HG02870 (cell line): ENCODE measurements around the gene SLC9A1.

Experiments
- ATAC-seq: cut with Tn5 transposase; IDR thresholded peaks from one replicate; pipeline ENCODE4 v1.9.1; 2021; ENCODE audit warnings: mild to moderate bottlenecking, moderate library complexity; ENCODE audit not compliant: unreplicated experiment

Gene SLC9A1

DNA sequence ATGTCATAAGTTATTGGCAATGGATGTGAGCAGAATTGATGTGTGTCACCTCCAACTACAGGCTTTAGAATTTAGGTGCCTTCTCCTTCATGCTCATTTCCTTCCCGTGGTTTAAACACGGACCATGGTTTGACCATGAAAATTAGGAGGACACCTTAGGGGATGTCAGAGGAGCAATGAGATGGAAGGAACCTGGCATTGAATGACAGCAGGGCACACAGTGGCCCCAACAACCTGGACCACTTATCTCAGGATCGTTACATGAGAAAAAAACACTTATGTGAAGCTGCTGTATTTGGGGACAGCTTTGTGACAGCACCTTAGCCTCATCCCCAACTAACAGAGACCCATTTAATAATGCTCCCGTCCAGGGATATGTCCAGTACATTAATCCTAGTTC lies 70.8 kb downstream of the SLC9A1 start:
- no peak for ATAC-seq

DNA sequence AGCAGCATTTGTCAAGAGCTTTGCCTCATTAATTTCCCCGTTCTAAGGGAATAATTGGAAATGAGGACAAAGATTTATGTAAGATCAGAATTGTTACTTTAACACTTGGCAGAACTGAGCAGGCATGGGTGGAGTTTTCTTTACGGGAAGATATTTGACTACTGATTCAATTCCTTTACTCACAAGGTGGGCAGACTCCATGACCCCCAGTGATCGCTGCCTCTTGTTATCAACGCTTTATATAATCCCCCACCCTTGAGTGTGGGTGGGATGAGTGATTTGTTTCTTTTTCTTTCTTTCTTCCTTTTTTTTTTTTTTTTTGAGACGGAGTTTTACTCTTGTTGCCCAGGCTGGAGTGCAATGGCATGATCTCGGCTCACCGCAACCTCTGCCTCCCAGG lies 77.0 kb downstream of the SLC9A1 start:
- no peak for ATAC-seq

DNA sequence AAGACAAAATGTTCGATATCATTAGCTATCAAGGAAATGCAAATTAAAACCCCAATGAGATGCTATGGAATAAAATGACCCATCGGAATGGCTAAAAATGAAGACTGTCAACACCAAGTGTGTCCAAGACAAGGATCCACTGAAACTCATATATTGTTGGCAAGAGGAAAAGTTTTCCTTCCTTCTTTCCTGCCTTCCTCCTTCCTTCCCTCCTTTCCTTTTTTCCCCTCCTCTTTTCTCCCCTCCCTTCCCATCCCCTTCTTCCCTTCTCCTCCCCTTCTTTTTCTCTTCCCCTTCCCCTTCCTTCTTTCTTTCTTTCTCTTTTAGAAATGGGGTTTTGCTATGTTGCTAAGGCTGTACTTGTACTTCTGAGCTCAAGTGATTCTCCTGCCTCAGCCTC lies 78.1 kb downstream of the SLC9A1 start:
- ATAC-seq: no peak

DNA sequence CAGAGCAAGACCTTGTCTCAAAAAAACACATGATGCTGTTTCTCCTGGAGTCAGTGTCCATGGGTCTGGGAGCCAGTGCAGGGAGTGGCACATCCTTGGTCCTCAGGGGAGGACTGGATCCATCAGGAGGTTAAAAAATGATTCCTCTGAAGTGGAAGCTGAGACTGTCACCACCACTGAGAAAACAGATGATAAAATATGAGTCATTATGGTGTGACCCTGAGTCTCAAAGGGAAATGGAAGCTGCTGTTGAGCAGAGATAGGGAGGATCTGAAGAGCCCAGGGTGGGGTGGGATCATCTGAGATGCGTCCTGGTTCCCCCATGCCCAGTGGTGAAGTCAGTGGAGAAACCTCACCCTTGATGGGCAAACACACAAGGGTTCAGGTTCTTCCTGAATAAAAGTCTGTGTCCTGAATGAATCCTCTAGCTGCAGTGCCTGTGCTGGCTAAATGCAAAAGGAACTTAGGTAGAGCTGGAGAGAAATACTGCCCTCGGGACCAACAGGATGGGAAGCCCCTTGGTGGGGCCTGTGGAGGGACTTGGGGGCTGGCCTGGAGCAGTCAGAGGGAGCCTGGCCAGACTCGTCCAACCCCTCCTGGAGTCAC lies 80.6 kb downstream of the SLC9A1 start:
- ATAC-seq: no peak

DNA sequence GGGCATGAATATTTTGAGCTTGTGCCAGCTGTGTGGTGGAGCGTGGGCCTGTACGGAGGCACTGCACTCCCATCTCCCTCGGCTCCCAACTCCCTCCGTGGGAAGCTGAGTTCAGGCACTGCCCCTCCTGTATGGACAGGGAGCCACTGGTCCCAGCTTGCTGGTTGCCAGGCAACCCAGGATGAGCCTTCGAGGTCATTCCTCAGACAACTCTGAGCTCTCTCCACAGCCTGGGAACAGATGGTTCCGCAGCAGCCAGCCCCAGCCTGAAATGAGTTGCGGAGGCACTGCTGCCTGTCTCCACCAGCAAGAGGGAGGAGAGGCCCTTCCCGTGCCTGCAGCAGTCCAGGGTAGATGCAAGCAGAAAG lies 83.9 kb downstream of the SLC9A1 start:
- ATAC-seq: no peak

DNA sequence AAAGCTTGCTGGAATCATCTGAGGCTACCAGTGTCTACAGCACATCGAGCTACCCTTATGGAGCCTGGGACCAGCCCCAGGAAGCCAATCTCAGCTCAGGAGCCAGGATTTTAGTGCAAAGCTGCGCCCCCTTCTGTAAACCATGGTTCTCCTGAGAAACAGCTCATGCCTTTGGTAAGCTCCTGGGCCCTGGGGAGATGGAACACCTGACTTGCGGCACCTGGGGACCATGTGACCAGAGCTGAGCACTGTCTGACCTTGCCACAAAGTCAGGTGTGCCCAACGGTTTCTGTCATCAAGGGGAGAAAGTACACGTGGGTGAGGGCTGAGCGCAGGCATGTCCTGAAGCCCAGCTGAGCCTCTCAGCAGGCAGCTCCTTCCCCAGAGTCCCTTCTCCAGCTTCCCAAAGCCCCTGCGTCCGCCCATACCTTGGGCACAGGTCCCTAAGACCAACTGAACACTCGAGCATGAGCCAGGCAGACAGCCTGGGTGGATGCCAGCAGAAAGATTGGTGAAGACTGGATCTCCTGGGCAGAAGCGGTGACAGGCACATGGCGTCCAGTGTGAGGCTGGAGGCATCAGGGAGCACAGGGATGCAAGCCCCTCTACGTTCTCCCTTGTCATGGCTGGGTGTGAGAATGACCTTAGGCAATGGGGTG lies 84.4 kb downstream of the SLC9A1 start:
- ATAC-seq: no peak

DNA sequence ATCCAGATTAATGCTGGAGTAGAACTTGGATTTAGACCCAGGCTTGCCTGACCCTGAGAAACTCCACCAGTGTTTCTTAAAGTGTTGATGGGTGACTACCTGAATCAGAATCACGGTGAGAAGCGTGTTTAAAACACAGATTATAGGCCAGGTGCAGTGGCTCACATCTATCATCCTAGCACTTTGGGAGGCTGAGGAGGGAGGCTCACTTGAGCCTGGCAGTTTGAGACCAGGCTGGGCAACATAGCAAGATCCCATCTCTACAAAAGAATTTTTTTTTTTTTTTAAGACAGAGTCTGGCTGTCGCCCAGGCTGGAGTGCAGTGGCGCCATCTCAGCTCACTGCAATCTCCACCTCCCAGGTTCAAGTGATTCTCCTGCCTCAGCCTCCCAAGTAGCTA lies 86.0 kb downstream of the SLC9A1 start:
- no peak for ATAC-seq

DNA sequence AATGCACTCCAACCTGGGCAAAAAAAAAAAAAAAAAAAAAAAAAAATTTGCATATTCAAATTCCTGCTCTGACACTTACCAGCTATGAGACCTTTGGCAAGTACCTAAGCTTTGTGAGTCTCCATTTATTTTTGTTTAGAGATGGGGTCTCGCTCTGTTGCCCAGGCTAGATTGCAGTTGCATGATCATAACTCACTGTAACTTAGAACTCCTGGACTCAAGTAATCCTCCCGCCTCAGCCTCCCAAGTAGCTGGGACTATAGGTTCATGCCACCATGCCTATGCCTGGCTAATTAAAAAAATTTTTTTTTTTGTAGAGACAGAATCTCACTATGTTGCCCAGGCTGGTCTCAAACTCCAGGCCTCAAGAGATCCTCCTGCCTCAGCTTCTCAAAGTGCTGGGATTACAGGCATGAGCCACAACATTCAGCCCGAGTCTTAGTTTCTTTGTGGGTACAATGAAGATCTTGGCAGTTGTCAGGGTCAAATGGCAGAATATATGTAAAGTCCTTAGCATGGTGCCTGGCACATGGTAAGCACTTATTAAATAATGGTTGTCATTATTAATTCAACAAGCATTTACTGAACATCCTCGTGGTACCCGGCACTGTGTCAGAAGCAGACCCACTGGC lies 88.8 kb downstream of the SLC9A1 start:
- no peak for ATAC-seq

DNA sequence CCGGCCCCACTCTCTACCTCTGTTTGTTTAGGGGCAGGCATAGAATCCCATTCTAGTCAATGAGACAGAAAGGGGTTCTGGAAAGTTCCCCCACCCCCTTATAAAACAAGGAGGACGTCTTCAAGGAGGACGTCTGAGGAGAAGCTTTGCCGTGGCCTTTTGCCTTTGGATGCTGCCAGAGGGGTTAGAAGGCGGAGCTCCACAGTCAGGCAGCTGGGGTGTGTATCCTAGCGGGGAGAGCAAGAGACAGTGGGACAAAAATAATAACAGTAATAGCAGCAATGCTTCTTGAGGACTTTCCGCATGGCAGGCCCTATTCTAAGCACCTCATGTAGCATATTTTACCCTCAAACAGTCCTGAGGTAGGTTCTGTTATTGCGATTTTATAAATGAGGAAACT lies 94.0 kb downstream of the SLC9A1 start:
- no peak for ATAC-seq

DNA sequence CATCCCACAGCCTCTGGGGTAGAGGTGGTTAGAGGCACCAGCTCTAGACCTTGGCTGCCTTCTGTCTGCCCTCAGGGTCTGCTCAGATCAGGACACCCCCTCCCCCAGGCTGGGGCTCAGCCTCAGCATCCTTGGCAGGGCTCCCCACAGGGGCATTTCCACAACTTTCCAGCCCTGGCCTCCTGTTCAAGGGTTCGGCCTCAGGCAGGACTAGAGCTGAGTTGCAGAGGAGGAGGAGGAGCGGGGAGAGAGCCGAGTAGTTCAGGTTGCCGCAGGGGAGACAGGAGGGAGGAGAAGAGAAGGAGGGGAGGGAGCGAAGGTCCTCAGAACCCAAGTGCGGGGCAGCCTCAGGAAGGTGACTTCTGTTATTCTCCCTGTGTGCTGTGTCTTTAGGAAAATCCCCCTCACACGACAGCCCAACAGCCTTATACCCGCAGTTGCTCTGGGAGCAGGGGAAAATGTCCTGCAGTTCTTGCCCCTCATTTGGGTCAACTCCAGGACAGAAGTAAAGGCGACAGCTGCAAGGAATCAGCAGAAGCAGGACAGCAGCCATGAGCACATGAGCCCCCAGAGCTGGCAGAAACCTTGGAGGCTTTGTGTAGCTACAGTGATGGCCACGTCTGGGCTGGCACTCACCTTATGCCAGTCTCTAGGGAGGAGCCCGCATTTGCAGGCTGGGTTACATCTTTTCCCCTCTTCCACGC lies 95.8 kb downstream of the SLC9A1 start:
- no peak for ATAC-seq

DNA sequence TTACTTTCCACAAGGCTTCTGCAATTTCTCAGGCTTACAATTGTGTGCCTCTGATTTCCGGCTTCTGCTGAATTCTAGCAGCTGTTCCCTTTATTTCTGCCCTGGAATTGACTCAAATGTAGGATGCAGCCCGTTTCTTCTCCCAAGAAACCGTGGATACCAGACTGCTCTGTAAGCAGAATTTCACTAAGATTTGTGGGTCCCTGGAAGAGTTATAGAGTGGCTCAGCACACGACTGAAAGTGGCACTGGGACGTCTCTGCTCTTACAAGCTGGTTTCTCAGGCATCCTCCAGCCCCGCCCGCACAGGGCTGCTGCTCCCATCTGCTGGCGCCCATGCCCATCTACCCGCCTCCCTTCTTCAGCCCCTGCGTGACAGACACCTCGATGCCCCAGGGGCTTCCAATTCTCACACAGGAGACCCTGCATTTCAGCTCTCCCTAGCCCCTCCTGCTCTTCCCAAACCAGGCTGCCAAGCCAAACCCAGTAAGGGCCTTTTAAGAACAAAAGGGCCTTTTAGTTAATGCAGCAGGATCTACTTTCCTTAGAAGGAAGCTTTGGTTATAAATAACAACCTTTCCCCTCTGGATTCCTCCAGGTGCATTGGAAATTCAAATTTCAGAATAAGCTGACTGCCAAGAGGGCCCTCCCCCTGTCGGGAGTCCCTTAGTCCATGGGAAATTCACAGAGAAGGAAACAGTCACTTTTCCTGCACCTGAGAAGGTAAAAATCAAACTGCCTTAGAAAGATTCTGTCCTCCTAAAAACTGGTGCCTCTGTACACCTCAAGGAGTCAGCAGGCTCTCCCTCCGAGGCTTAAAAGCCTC lies 96.9 kb downstream of the SLC9A1 start:
- no peak for ATAC-seq

DNA sequence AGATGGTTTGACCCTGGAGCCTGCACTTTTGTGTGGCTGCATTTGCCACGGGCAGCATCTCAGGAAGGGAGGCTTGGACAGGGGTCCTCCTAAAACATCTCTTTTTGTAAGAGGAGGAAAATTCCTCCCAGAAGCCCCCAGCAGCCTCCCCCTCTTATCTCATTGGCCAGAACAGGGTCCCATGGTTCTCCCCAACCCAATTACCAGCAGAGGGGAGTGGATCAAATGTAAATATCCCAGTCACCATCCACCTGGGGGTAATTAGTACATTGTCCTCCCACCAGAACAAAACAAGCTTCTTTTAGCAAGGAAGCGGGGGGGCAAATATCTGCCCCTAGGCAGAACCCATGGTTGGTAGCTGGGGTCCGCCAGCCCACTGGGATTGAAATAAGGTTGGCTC lies 97.5 kb downstream of the SLC9A1 start:
- no peak for ATAC-seq

DNA sequence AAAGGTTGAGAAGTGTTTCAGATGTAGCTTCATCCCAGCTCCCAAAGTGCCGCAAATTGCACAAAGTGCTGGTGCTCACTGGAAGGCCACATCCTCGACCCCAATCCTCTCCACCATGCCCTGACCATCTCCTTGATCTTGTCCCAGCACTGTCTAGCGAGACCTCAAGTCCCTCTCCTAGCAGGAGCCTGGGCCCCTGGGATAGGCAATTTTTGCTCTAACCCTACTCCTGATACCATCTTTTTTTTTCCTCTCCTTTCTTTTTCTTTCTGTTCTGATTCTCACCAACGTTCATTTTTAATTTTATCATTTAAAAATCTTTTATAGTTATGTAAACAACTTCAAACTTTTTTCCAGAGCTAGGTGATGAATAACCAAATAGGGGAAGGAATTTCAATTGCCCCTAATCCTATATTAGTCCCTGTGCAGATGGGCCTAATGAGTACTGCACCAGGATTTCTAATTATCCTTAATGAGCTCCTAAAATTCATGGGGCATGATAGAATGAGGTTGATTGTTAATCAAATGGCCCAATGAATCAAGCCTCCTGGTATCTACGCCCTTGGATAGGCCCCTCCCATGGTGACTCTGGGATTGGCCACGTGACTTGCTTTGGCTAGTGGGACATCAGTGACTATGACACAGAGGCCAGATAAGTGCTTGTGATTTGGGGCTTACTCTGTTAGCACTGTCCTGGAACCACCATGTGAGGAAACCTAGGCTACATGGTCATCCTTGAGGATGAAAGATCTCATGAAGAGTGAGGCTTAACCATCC lies 100.8 kb downstream of the SLC9A1 start:
- no peak for ATAC-seq

DNA sequence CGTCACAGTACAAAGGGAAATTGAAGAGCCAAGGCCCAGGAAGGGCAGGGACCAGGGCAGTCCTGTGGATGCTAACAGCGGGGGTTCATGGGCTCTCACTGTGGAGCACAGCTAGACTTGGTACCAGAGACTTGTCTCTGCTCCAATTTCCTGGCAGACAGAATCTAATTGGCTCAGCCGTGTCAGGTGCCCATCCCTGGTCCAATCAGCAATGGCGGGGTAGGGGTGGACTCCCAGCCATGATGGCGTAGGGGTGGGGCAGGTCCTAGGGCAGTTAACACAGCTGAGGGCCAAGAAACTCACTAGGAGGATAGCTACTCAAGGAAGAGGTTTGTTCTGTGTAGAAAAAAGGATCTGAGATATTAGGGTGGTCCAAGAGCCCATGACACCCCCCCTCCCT lies 102.4 kb downstream of the SLC9A1 start:
- no peak for ATAC-seq

DNA sequence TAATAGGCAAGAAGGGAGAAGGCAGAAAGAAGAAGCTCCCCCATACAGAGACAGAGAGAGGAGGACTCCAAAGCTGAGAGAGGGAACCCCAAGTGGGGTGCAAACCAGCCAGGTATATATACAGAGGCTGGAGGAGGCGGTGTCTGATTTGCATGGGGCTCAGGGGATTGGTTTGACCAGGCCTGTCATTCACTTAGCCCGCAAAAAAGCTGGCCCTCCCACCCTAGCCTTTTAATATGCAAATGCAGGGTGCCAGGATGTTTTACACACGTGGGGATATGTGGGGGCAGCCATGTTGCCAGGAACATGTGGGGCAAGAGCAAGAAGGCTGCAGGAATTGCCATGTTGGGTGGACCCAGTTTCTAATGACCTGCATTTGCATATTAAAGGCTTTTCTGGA lies 105.3 kb downstream of the SLC9A1 start:
- ATAC-seq: no peak

DNA sequence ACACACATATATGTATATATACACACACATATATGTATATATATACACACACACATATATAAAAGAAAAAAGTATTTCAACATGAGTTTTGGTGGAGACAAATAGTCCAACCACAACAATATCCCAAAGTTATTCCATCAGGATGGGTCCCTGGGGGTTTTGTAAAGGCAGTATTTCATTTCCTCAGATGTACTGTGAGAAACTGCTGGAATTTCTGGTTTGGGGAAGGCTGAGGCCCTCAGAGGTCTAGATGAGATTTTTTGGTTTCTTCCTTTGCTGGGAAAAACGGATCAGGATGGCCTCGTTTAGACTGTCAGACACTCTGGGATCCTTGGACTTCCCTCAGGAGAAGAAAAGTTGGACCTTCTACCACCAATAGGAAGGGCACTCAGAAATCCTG lies 105.8 kb downstream of the SLC9A1 start:
- no peak for ATAC-seq
